H1 (cell line): ENCODE data around the gene TRIM47. TPM values are rescaled to one million over a fixed set of nuclear protein-coding genes. Genes with fewer than 3 reads are reported as not detected.

Experiments used
- CHD7 ChIP-seq: fragments of 300-600 bp; sonication (generic); IDR thresholded peaks from 2 replicates; pipeline ENCODE4 v1.7.1; 2012; ENCODE audit warnings: low read length, moderate library complexity, mild to moderate bottlenecking, inconsistent platforms; ENCODE audit not compliant: insufficient replicate concordance
- CTCF ChIP-seq, 3 experiments: IDR thresholded peaks; 1 replicate in 2 of 3; 2 replicates in 1 of 3; pipeline versions ENCODE4 v1.5.1 to v1.6.1; 2011; ENCODE audit warnings: low read length in 3 of 3, mild to moderate bottlenecking in 3 of 3, inconsistent platforms in 2 of 3, low read depth in 1 of 3, moderate library complexity in 1 of 3; ENCODE audit not compliant: insufficient read depth in 1 of 3; ENCODE audit errors: control extremely low read depth in 1 of 3
- EZH2 ChIP-seq: fragments of 200-600 bp; sonication (generic); IDR thresholded peaks from 2 replicates; pipeline ENCODE4 v1.7.1; 2012; ENCODE audit warnings: low read depth, mild to moderate bottlenecking, moderate library complexity, low read length, inconsistent platforms; ENCODE audit not compliant: severe bottlenecking
- POLR2AphosphoS5 ChIP-seq: IDR thresholded peaks from 2 replicates; pipeline ENCODE4 v1.6.1; 2011; ENCODE audit warnings: low read depth, low read length
- SRF ChIP-seq: IDR thresholded peaks from 2 replicates; pipeline ENCODE4 v1.6.1; 2011; ENCODE audit warnings: mild to moderate bottlenecking, low read depth, low read length, moderate library complexity
- SUZ12 ChIP-seq: fragments of 200-600 bp; sonication (generic); IDR thresholded peaks from 2 replicates; pipeline ENCODE4 v1.6.1; 2012; ENCODE audit warnings: mild to moderate bottlenecking, inconsistent platforms, low read length, moderate library complexity, mixed read lengths
- polyA plus RNA-seq, 7 experiments: library from polyadenylated mRNA; depleted of rRNA in 3 of 7; stranded (reverse) in 5 of 7; unstranded in 2 of 7; fragments of >200 nt in 5 of 7; fragments of 200-250 nt in 2 of 7; gene quantifications; 1 replicate in 5 of 7; 2 replicates in 1 of 7; 4 replicates in 1 of 7; pipeline versions ENCODE4 v1.2.1 to v1.2.3, GENCODE V29; 2011 to 2013; ENCODE audit warnings: missing spikeins in 2 of 7, mixed read lengths in 2 of 7
- total RNA-seq: library from RNA; stranded (reverse); fragmentation: NEBNext Ultra II Directional; extraction: Animal tissue kit (Norgen Biotek cat#: 25700); gene quantifications from 2 replicates; pipeline ENCODE4 v1.2.1, GENCODE V29; 2021

TRIM47 gene
- total and polyA plus RNA-seq, 2 of the 8 experiments (the other 6 are each of a cell fraction or from before 2014, with no cell fraction given), result 6.3 to 6.4 TPM

- TF ChIP-seq CHD7, result no peak
- peak; percentile 23 for TF ChIP-seq EZH2
- TF ChIP-seq SUZ12, result peak; percentile 69
- no peak for TF ChIP-seq POLR2AphosphoS5
- TF ChIP-seq CTCF (IDR thresholded peaks at IDR 0.05; ENCODE audit: control extremely low read depth in 1 of 3, insufficient read depth in 1 of 3, low read depth in 1 of 3, low read length in 3 of 3), result peak in 1 of 3 experiments; percentile 8; a peak in 1 of 4 replicates
- TF ChIP-seq SRF, result no peak
Measured at GRCh38 chr17:75876938-75877751, 1.2 kb downstream of the TRIM47 start (continued).
